HG03432 (cell line): ENCODE results near the gene OR1L6.

Experiments used
- ATAC-seq: cut with Tn5 transposase; IDR thresholded peaks from one replicate; pipeline ENCODE4 v1.9.1; 2021; ENCODE audit warnings: mild to moderate bottlenecking, moderate library complexity; ENCODE audit not compliant: unreplicated experiment

Gene OR1L6, protein sequence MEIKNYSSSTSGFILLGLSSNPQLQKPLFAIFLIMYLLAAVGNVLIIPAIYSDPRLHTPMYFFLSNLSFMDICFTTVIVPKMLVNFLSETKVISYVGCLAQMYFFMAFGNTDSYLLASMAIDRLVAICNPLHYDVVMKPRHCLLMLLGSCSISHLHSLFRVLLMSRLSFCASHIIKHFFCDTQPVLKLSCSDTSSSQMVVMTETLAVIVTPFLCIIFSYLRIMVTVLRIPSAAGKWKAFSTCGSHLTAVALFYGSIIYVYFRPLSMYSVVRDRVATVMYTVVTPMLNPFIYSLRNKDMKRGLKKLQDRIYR

DNA sequence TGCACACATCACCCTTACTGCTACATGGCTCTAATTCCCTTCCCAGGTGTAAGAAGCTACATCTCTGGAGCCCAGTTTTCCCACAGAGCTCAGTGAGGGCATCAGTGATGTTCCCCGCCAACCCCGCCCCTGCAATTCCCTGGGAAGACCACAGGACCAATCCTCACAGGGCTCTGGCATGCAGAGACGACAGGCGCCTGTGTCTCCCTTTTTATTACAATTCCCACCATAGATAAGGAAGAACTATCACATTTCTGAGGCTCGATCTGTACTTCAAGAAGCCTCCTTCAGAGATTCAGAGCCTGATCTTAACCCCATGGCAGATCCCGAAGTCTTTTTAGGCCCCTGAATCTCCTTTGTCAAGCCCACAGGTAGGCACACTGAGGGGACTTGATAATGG, at the start of gene OR1L6:
OR1L6 (plus strand) TSS at position 301 of the 400 bp plus-strand sequence. CDS start 7,545 bp downstream, outside the sequence.
- no peak for ATAC-seq

GRCh38 chr9:122695696-122696095, 46.4 kb upstream of the OR1L6 start:
- no peak for ATAC-seq

GRCh38 chr9:122718038-122718437, 24.1 kb upstream of the OR1L6 start:
- no peak for ATAC-seq

DNA sequence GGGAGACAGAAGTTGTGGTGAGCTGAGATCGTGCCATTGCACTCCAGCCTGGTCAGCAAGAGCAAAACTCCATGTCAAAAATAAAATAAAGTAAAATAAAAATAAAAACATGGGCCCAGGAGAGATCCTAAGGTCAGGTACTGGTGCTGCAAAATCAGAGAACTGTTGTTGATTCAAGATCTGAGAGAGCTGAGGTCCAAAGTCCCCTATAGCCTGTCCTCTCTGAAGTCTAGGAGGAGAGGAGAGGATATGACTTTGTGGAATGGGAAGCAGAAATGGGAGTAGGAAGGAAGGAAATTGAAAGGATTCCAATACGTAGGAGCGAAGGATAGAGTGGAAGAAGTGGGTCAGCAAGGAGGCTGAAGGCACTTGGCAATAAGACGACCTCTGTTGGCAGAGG, 22.9 kb upstream of the OR1L6 start:
- no peak for ATAC-seq

GRCh38 chr9:122723690-122724089, 18.4 kb upstream of the OR1L6 start, which contains the start of gene OR1L4:
OR1L4 (plus strand) TSS chr9:122723990; CDS start chr9:122723990, 0 bp downstream.
- ATAC-seq: no peak

DNA sequence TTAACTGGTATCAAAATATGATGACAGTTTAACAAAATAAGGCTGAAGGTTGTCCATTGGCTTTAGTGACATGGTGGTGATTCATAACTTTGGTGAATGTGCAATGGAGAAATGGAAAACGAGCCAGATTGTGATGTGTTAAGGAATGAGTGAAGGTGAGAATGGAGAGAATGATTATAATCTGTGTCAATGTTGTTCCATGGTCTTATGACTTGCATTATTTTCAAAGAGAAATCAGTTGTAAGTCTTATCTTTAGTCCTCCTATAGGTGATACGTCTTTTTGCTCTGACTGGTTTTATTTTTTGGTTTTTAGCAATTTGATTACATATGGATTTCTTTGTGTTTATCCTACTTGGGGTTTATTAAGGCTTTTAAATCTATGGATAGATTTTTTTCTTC, 12.7 kb downstream of the OR1L6 start:
- ATAC-seq: no peak

DNA sequence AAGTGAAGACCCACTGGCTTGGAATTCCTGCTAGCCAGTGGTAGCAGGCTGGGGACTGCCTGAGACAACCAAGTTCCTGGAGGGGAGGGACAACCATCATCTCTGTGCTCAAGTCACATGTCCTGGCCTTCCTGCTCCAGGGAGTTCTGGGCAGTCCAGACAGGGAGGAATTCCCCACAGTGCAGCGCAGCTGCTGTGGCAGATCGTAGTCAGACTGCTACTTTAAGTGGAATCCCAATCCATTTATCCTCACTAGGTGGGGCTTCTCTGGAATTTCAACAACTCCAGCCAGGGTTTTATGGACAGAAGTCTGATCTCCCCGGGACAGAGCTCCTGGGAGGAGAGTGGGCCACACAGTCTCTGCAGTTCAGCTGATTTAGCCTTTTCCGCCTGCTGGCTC, 25.7 kb downstream of the OR1L6 start:
- ATAC-seq: no peak

DNA sequence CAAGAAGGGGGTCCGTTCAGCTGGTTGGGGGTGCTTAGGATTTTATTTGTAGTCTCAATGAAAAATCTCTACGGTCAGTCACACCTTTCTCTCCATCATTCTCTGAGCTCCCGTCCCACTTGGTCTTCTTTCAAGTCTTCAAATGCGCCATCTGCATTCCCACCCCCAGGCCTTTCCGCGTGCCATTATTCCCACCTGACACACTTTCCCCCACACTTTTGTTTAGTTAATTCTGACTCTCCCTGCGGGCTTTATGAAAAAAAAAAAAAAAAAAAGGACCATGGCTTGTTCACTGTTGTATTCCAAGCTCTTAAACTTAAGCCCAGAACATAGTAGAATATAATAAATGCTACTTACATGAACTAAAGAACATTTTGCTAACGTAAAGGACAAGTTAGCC, 34.9 kb downstream of the OR1L6 start:
- no peak for ATAC-seq

GRCh38 chr9:122777935-122778627, 36.0 kb downstream of the OR1L6 start:
- ATAC-seq: no peak

DNA sequence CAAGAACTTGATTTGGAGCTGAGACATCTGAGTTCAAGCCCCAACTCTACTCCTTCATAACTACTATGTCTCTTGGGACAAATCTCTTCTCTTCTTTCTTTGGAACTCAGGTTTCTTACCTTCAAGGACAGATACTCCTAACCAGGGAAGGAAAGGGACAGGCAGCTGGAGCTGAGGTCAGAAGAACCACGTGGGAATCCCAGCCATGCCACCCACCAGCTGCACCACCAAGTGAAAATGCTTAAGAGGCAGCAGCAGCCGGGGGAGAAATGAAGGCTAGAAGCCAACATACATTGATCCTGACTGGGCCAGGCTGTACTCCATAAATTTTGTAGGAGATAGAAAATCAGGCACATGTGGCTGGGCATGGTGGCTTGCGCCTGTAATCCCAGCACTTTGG, 37.1 kb downstream of the OR1L6 start:
- ATAC-seq: no peak

- ATAC-seq: no peak
Observed at GRCh38 chr9:122780026-122780425, 37.9 kb downstream of the OR1L6 start.

DNA sequence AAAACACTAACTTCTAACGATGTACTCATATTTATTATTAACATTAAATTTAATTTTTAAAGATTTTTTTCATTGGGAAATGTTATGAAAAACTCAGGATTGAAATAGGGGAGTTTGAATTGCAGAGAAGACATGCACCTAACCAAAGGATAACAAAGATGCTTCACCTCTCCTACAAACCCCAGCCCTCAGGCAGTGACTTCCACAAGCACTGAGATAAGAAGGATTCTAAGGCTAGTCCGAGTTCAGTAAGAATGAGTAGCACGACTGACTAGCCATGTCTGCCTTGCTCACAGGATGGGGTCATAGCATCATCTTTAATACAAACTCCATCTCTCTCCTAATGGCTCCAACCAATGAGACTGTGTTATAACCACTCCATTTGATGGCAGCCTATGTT, 39.6 kb downstream of the OR1L6 start:
- no peak for ATAC-seq

- no peak for ATAC-seq
Observed at GRCh38 chr9:122785269-122785668, 43.2 kb downstream of the OR1L6 start.

GRCh38 chr9:122786338-122786737, 44.2 kb downstream of the OR1L6 start:
- no peak for ATAC-seq

- no peak for ATAC-seq
Observed at GRCh38 chr9:122788831-122789230, 46.7 kb downstream of the OR1L6 start, which contains the start of gene OR5C1. OR5C1 (plus strand) TSS chr9:122788933; CDS start chr9:122788933, 0 bp downstream.

- ATAC-seq: no peak
Observed at GRCh38 chr9:122789256-122790046, 47.3 kb downstream of the OR1L6 start.

GRCh38 chr9:122791872-122792669, 50.0 kb downstream of the OR1L6 start:
- ATAC-seq: no peak

GRCh38 chr9:122797316-122798063, 55.4 kb downstream of the OR1L6 start:
- no peak for ATAC-seq
